HG02840 (cell line): Measurements from ENCODE around the gene FAM78B.

Source experiments
- ATAC-seq: cut with Tn5 transposase; IDR thresholded peaks from one replicate; pipeline ENCODE4 v1.9.1; 2021; ENCODE audit warnings: mild to moderate bottlenecking, moderate library complexity, moderate number of reproducible peaks; ENCODE audit not compliant: unreplicated experiment, low FRiP score

Gene FAM78B

DNA sequence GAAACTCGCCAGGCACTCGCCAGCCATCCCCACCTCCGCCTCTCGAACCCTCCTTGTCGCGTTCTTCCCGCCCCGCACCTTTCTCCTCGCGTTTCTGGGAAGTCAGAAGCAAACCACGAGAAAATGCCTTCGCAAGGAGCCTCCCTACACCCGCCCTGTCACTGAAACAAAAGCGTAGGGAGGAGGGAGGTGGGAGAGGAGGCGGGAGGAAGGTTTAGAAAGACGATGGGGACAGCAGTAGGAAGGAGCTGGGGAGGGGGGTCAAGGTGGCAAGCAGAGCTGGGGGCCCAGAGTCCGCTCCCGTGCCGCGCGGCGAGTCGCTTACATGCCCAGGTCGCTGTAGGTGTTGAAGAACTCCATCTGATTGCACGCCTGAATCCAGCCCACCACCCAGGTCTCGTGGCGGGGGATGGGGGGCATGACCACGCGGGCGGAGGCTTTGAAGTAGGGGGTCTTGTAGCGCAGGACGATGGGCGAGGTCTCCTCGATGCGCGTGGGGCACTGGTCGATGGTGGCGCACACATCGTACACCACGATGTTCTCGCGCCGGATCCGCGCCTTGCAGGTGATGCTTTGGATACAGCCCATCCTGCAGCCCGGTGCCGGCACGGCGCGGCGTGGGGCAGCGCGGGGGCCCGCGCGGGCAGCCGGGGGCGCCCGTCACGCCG, 1.0 kb downstream of the FAM78B start:
- no peak for ATAC-seq

GRCh38 chr1:166164995-166165660, 1.7 kb downstream of the FAM78B start:
- no peak for ATAC-seq

- ATAC-seq, result no peak
Measured at GRCh38 chr1:166164646-166164994, 2.2 kb downstream of the FAM78B start.

DNA sequence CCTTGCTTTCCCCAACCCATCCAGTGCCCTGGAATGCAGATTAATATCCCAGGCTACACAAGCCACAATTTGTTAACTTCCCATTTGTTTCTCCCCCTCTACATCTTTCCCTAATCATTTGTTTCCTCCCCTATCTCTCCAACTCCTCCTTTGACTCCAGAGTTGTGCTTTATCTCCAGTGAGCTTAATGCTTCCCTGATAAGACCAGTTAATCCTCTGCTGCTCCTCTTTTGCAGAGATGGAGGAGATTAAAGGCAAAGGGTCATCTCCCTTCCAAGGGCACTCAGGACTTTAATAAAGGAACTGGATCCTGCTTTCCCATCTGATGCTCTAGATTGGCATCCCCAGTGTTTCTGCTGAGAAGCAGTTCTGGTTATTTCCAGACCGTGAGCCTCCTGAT, 7.1 kb downstream of the FAM78B start:
- no peak for ATAC-seq

GRCh38 chr1:166156674-166157073, 10.1 kb downstream of the FAM78B start:
- ATAC-seq, result no peak

- ATAC-seq, result no peak
Measured at GRCh38 chr1:166155108-166155507, 11.7 kb downstream of the FAM78B start.

DNA sequence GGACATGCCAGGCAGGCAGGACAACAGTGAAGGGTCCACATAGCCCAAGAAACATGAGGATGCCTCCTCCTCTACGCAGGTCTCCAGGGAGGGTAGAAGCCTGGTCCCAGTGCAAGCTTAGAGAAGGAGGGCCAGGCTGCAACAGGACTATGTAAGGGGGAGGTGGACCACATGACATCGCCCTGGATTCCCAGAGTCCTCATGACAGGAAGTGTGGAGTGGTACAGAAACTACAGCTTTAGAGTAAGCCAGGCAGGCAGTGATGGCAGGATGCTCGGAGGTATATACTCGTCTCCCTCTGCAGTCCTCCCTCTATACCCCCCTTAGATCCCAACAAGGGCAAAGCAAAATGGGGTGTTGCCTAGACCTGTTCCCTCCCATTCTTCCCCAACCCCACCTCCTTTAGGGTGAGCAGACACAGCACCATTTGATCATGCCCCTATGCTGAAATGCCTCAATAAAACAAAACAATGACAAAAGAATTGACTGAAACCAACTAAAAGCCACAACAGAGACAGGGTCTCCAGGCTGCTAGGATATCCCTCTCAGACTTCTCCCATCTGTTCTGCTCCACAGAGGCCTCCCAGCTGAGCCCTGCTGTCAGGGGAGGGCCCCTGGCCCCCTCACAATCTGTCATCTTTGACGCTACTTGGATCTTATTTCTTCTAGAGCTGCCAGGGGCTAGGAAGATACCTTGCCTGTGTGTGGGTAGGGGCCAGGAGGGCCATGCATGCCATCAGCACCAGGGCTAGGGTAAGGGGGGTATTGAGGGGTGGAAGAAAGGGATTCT, 13.1 kb downstream of the FAM78B start:
- no peak for ATAC-seq

GRCh38 chr1:166152978-166153377, 13.8 kb downstream of the FAM78B start:
- ATAC-seq, result no peak

- ATAC-seq, result no peak
Measured at GRCh38 chr1:166151804-166152203, 15.0 kb downstream of the FAM78B start.

GRCh38 chr1:166145499-166145898, 21.3 kb downstream of the FAM78B start:
- no peak for ATAC-seq

DNA sequence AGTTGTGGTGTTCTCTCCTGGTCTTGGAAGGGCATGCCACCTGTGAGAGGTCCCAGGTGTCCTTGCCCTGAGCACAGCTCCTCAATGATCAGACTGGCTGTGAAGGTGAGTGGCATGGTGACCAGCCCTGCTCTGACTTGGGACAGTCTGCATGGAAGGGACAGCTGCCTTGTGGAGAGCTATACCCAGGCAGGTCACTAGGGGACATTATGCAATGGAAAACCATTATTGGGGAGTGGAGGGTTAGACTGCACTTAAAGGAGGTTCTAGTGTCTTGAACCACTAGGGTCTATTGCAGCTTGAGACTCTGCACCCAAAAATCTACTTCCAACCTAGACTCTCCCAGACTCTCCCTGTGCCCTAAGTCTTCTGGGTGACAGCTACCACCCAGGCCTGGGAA, 24.8 kb downstream of the FAM78B start:
- ATAC-seq, result no peak

- ATAC-seq, result no peak
Measured at GRCh38 chr1:166140251-166140650, 26.6 kb downstream of the FAM78B start.

GRCh38 chr1:166139735-166140134, 27.1 kb downstream of the FAM78B start:
- ATAC-seq, result no peak

DNA sequence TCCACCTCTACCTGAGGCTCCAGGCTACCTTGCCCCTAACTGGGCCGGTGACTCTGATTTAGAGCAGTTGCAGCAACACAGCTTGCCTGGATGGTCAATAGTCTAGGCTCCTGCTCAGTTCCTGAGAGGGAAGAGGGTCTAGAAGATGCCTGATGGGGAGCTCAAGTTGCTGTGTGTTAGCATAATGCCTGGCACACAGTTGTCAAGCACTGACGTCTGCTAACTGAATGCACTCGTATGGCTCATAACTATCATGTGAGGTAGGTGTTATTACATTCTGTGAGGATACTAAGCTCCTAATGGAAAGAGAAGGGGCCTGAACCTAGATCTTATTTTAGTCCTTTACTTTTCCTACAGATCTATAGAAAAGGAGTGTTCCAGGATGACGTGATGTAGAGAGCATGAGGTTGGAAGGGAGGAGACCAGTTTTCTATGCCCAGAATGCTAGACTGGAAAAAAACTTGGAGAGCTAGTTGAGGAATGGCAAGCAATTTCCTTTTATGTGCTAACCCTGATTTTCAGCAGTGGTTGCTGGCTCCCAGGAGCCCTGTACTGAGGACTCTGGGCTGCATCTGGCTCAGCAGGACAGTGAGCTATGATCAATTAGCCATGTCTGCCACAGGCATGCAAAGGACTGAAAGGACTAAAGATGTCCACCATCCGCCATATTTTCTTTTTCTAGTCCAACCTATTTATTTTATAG, 30.0 kb downstream of the FAM78B start:
- ATAC-seq, result no peak

GRCh38 chr1:166136222-166136621, 30.6 kb downstream of the FAM78B start:
- no peak for ATAC-seq

GRCh38 chr1:166133857-166134256, 32.9 kb downstream of the FAM78B start:
- ATAC-seq, result no peak

DNA sequence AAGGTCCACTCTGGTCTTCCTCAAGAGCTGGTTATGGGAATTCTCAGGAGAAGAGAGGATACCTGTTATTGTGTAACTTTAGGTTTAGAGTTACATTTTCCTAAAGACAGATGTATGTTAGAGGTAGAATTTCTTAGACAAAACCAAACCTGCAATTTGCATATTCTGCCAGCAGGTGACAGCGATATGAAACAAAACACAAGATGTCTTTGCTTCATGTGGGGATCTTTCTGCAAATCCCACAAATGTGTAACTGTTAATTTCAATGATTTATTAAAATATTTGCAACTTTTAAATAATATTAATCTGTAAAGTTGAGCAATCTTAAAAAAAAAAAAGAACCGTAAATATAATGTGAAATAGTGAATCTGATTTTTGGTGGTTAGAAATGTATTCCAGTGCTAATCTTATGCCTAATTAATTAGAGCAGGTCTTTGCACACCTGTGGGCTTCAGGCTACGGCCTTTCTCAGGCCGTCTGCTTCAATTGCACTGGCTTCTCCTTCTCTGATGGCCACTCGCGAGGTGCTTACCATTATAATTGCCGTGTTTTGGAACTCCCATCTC, 33.4 kb downstream of the FAM78B start:
- ATAC-seq, result no peak

GRCh38 chr1:166132496-166132895, 34.3 kb downstream of the FAM78B start:
- no peak for ATAC-seq

- no peak for ATAC-seq
Measured at GRCh38 chr1:166129006-166129405, 37.8 kb downstream of the FAM78B start.

DNA sequence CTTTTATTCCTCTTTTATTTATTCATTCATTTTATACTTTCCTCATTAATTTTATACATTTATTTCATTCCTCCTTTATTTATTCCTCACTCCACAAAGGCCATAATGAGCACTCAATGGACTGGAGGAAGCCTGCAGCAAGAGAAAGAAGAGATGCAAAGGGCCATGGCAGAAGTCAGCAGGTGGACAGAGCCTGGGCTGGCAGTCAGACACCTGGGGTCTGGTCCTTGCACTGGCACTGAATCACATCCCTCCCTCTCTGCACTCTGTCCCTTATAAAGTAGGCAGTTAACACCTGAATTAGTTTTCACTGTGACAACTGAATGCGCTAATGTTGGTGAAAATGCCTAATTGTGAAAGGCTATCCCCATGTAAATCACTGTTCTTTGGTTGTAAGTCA, 38.6 kb downstream of the FAM78B start:
- no peak for ATAC-seq

GRCh38 chr1:166127003-166127402, 39.8 kb downstream of the FAM78B start:
- no peak for ATAC-seq
